Hepatocyte (in vitro differentiated cells): ENCODE data around the gene SULT1A2.

ENCODE experiments used
- CTCF ChIP-seq: fragments of 200-600 bp; sonication (generic); IDR thresholded peaks from 2 replicates; pipeline ENCODE4 v1.5.1; 2016; ENCODE audit warnings: antibody characterized with exemption, mild to moderate bottlenecking; ENCODE audit not compliant: poor library complexity
- EZH2 ChIP-seq: fragments of 200-600 bp; sonication (generic); IDR thresholded peaks from 2 replicates; pipeline ENCODE4 v1.6.1; 2016; ENCODE audit warnings: antibody characterized with exemption, mild to moderate bottlenecking, borderline replicate concordance
- EZH2phosphoT487 ChIP-seq: fragments of 200-600 bp; sonication (generic); IDR thresholded peaks from one replicate; pipeline ENCODE4 v1.6.1; 2018; ENCODE audit warnings: antibody characterized with exemption, mild to moderate bottlenecking, low read depth, moderate library complexity; ENCODE audit not compliant: unreplicated experiment, severe bottlenecking

- no peak for TF ChIP-seq EZH2phosphoT487
- no peak for TF ChIP-seq CTCF
- TF ChIP-seq EZH2, result no peak
Measured at GRCh38 chr16:28607116-28607623, 10.3 kb upstream of the SULT1A2 start.
